GM21528 (cell line): ENCODE measurements around the gene ANGEL1.

ENCODE experiments used
- ATAC-seq: cut with Tn5 transposase; IDR thresholded peaks from one replicate; pipeline ENCODE4 v1.9.1; 2021; ENCODE audit warnings: mild to moderate bottlenecking, moderate library complexity; ENCODE audit not compliant: unreplicated experiment, low FRiP score

The ANGEL1 gene

GRCh38 chr14:76826122-76826521, 13.4 kb upstream of the ANGEL1 start, which contains the start of gene LRRC74A:
Gene LRRC74A, plus strand, starts transcription at chr14:76826408. Its CDS starts 290 bp downstream, at chr14:76826698.
- no peak for ATAC-seq

- no peak for ATAC-seq
Measured at GRCh38 chr14:76820700-76821099, 8.0 kb upstream of the ANGEL1 start.

- no peak for ATAC-seq
Measured at GRCh38 chr14:76814726-76815645, 2.3 kb upstream of the ANGEL1 start.

- peak; percentile 22 for ATAC-seq
Measured at GRCh38 chr14:76812093-76812421, 625 bp downstream of the ANGEL1 start.

- ATAC-seq, result no peak
Measured at GRCh38 chr14:76811561-76811960, 1.1 kb downstream of the ANGEL1 start.

GRCh38 chr14:76810953-76811400, 1.7 kb downstream of the ANGEL1 start:
- ATAC-seq, result no peak

- ATAC-seq, result no peak
Measured at GRCh38 chr14:76810525-76810924, 2.2 kb downstream of the ANGEL1 start.

DNA sequence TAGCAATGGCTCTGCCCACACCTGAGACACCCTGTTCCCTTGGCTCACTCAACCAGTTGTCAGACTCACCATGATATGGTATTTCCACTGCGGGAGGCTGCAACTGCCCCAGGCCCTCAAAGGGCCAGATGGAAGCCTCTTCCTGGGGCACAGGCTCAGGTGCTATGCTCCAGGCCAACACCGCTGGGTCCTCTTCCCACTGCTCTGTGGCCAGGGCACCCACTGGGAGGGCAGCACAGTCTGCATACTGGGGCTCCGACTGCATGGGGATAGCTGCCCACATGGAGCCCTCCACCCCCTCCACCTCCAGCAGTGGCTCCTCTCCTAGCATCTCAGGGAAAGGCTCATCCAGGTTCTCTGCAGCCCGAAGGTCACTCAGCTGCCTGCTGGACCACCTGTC, 3.7 kb downstream of the ANGEL1 start:
- no peak for ATAC-seq

DNA sequence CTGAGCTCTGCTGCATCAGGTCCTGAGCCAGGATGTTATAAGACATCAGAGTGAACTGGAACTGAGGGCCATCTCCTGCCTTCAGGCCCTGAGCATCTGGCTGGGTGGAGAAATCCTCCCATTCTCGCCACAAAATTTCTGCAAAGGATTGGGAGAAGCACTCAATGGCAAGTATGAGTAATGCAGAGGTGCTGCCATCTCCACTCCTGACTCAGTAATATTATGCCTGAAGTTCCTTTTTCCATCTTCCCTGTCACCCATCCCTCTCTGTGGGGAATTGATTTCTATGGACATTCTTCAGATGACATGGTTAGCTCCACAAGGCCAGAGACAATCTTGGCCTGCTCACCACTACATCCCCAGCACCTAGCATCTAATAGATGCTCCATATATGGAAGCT, 4.7 kb downstream of the ANGEL1 start:
- no peak for ATAC-seq

DNA sequence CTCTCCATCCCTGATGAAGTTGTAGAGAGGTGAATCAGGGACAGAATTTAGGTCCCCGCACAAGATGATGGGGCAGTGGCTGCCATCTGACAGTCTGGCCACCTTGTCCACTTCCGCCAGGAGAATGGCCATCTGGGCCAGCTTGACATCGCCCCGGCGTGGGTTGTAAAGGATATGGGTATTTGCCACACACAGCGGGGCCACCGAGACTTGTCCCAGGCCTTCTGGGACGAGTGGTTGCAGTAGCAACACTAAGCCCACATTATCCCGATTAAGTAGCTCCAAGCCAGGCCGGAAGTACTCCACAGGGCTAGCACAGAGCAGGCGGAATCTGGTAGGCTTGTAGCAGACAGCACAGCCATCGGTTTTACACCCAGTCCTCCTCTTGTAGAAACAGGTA, 6.2 kb downstream of the ANGEL1 start:
- ATAC-seq, result no peak

DNA sequence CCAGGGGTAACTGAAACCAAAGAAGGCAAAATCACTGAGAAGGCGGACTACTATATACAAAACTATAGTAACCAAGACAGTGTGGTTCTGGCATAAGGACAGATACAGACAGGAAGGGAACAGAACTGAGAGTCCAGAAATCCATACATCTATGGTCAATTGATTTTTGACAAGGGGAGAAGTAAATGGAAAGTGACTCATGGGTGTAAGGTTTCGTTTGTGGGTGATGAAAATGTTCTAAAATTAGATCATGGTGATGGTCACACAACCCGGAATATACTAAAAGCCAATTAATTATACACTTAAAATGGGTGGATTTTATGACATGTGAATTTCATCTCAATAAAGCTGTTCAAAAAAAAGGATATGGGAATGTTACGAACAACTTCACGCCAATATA, 18.7 kb downstream of the ANGEL1 start:
- no peak for ATAC-seq

DNA sequence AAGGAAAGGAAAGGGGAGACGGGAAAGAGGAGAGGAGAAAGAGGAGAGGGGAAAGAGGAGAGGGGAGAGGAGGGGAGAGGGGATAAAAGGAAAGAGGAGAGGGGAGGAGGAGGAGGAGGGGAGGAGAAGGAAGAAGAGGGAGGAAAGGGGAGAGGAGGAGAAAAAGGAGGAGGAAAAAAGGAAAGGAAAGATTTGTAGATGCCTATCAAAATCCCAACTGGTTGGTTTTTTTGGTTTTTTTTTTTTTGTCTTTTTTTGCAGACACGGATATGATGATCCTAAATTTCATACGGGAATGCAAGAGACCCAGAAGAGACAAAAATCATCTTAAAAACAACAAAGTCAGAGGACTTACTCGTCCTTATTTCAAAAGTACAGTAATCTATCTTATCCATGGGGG, 19.4 kb downstream of the ANGEL1 start:
- no peak for ATAC-seq

- ATAC-seq, result no peak
Measured at GRCh38 chr14:76792422-76792821, 20.3 kb downstream of the ANGEL1 start.

DNA sequence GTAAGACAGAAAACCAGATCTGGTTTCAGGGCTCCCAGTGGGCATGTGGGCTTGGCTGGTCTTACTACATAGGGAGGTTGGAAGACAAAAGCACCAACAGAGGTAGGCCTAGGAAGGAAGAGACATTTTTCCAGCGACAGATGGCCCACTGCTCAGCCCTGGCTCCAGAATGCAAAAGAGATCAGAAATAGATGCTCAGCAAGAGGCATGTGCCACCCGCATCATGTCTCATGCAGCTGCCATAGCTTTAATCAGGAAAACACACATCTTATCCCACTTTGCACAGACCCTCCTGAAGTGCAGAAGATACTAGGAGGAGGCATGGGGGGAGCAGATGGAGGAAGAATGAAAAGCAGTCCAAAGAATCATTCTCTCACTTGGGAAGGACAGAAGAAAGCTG, 26.1 kb downstream of the ANGEL1 start:
- ATAC-seq, result no peak

DNA sequence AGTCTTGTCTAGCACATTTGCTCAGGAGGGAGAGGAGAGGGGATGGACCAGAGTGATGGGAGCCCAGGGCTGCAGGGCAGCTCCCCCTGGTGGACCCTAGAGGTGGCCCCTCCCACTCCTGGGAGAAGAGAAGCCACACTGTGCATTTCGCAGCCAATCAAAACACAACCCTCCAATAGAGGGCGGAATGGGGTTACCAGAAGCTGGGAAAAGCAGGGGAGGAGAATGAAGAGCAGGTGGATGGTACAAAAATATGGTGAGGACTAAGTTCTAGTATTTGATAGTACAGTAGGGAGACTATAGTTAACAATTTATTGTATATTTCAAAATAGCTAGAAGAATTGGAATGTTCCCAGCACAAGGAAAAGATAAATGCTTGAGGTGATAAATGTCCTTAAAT, 27.8 kb downstream of the ANGEL1 start:
- ATAC-seq, result no peak

DNA sequence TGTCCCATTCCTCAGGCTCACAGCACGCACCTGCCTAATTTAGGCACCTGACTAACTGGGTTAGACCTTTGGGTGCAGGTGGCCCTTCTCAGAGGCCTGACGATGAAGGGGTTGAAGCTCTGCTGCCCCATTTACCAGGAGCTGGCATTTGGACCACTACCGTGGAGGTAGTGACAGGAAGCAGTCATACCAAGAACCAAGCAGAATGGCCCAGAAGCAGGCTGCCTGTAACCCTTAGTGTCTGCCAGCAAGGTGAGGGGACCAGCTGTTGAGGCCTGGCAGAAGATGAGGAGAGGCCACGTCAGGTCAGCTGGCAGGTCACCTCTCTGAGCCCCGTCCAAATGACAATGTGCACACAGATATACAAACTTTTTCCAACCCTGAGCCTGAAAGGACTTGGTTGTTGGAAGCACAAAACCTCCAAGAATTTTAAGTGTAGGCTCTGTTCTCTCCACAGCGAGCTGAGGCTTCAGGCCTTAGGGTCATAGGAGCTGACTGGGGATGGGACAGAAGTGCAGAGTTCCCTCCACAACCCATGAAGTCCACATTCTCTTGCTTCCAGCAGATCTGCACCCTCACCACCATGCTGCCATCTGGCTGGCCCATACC, 28.3 kb downstream of the ANGEL1 start:
- ATAC-seq, result no peak

DNA sequence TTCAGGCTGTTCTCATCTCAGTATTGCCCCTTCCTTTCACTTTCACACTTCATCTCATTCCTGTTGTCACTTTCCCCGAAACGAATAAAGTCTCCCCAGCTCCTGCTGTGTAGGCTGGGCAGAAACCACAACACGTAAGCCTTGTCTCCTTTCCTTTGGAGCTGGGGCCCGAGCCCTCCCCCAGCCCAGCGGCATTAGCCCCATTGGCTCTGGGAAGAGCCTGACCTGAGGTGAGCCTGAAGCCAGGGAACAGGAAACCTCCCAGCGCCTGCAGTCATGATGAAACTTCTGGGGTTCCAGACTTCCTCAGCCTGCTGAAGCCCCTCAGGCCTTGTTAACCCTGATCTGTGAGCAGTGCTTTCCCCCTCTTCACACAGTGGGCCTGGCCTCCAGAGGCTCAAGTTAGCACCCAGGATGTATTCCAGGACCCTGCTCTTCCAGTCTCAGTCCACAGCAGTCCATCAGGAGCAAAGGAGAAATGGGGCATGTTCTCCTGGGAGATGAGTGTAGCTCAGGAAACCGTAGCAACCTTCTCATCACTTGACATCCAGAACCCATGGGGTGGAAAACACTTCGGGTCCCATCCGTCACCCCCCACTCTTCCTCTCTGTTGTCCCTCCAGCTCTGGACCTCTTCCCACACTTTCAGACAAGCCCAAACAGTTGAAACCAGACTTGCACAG, 29.7 kb downstream of the ANGEL1 start:
- no peak for ATAC-seq

- ATAC-seq, result no peak
Measured at GRCh38 chr14:76782115-76782884, 30.4 kb downstream of the ANGEL1 start.

GRCh38 chr14:76781648-76782051, 31.0 kb downstream of the ANGEL1 start:
- ATAC-seq, result no peak

- ATAC-seq, result no peak
Measured at GRCh38 chr14:76780875-76781647, 31.6 kb downstream of the ANGEL1 start.
